Measurements from ENCODE around the gene PLXDC2.
A peak's percentile ranks its signal among the peaks of the same experiment; 100 is the strongest.

PLXDC2 gene

GRCh38 chr10:19895500-19895899 lies 79.3 kb downstream of the PLXDC2 start:
- in situ Hi-C loops (cut with HindIII; ENCODE audit: low pct_ligation_motif_present, low sequenced_read_pairs): no loop called here
- Histone ChIP-seq H3K27me3 (replicated peaks) (no peaks in the 10 kb centered on the region), H3K4me3 (ENCODE audit: low read depth, low read length) (no peak overlapping the region), H3K36me3 (replicated peaks) (no peaks in the 10 kb centered on the region), H3K27ac (no peak overlapping the region)
- TF ChIP-seq CTCF (IDR thresholded peaks at IDR 0.05; ENCODE audit: low read depth, low read length, missing control alignments): no peak
- no peak for DNase-seq

DNA sequence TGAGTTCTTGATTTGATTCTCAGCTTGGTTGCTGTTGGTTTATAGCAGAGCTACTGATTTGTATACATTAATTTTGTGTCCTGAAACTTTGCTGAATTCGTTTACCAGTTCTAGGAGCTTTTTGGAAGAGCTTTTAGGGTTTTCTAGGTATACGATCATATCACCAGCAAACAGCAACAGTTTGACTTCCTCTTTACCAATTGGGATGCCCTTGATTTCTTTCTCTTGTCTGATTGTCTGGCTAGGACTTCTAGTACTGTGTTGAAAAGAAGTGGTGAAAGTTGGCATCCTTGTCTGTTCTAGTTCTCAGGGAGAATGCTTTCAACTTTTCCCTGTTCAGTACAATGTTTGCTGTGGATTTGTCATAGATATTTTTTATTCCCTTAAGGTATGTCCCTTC lies 86.2 kb downstream of the PLXDC2 start:
- Histone ChIP-seq H3K27me3 (replicated peaks) (no peaks in the 10 kb centered on the region), H3K4me3 (ENCODE audit: low read depth, low read length) (no peak overlapping the region), H3K36me3 (replicated peaks) (no peaks in the 10 kb centered on the region), H3K27ac (no peak overlapping the region)
- in situ Hi-C loops (cut with HindIII; ENCODE audit: low pct_ligation_motif_present, low sequenced_read_pairs): loop anchor here (25.0 kb wide), 1 partner anchor 90 kb away; the partner anchor contains the start of gene PLXDC2
- no peak for DNase-seq
- no peak for TF ChIP-seq CTCF (IDR thresholded peaks at IDR 0.05; ENCODE audit: low read depth, low read length, missing control alignments)

DNA sequence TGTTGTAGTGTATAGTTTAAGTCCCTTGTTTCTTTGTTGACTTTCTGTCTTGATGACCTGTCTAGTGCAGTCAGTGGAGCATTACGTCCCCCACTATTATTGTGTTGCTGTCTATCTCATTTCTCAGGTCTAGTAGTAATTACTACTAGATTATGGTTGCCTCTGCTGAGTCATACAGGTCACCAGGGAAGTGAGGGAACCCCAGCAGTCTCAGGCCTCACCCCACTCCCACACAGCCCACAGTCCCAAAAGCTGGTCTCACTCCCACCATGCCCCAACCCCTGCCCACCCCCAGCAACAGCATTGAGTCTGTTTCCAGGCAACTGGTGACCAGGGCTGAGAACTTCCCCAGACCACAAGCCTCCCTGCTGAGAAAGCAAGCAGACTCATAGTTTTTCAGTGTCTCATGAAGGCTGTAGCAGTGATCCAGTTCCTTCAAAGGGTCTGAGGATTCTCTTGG lies 88.0 kb downstream of the PLXDC2 start:
- H3K4me3 ChIP-seq (ENCODE audit: low read depth, low read length): no peak overlapping the region
- peak overlapping the region; percentile 71 for H3K27ac ChIP-seq

GRCh38 chr10:19906108-19906791 lies 90.0 kb downstream of the PLXDC2 start:
- no peak for DNase-seq
- no peak for TF ChIP-seq CTCF (IDR thresholded peaks at IDR 0.05; ENCODE audit: low read depth, low read length, missing control alignments)
- H3K27ac ChIP-seq: no peak overlapping the region
- H3K4me3 ChIP-seq (ENCODE audit: low read depth, low read length): no peak overlapping the region
- in situ Hi-C loops (cut with HindIII; ENCODE audit: low pct_ligation_motif_present, low sequenced_read_pairs): loop anchor here (25.0 kb wide), 1 partner anchor 94 kb away; the partner anchor contains the start of gene PLXDC2
- H3K27me3 ChIP-seq (replicated peaks): no peaks in the 10 kb centered on the region
- H3K36me3 ChIP-seq (replicated peaks): no peaks in the 10 kb centered on the region

More for the DNA sequence above, 88.0 kb downstream of the PLXDC2 start:
- Histone ChIP-seq H3K36me3 (replicated peaks) (no peaks in the 10 kb centered on the region), H3K27me3 (replicated peaks) (no peaks in the 10 kb centered on the region)
- DNase-seq: peak; percentile 95
- in situ Hi-C loops (cut with HindIII; ENCODE audit: low pct_ligation_motif_present, low sequenced_read_pairs): loop anchor here (25.0 kb wide), 1 partner anchor 92 kb away; the partner anchor contains the start of gene PLXDC2
- no peak for TF ChIP-seq CTCF (IDR thresholded peaks at IDR 0.05; ENCODE audit: low read depth, low read length, missing control alignments)

- Histone ChIP-seq H3K4me3 (ENCODE audit: low read depth, low read length) (no peak overlapping the region), H3K36me3 (replicated peaks) (no peaks in the 10 kb centered on the region), H3K27ac (no peak overlapping the region), H3K27me3 (replicated peaks) (no peaks in the 10 kb centered on the region)
- in situ Hi-C loops (cut with HindIII; ENCODE audit: low pct_ligation_motif_present, low sequenced_read_pairs): loop anchor here (25.0 kb wide), 1 partner anchor 97 kb away; the partner anchor contains the start of gene PLXDC2
- TF ChIP-seq CTCF (IDR thresholded peaks at IDR 0.05; ENCODE audit: low read depth, low read length, missing control alignments): no peak
- DNase-seq: no peak
These were observed 92.9 kb downstream of the PLXDC2 start for GRCh38 chr10:19908991-19909696.
